Calu3 (cell line): Measurements from ENCODE around the gene DLK1. TPM values are rescaled to one million over a fixed set of nuclear protein-coding genes. Genes with fewer than 3 reads are reported as not detected.

Experiments
- BruUV-seq: library from RNA; stranded (reverse); fragments of 400-500 nt; replicated peaks from 2 replicates; lab custom pipeline; 2021; lab: Mats Ljungman, UMichigan
- CTCF ChIA-PET: fragments of 300-600 bp; sonication (Branson Sonifier 250); formaldehyde crosslinking; loops from one replicate; lab custom pipeline; 2022; ENCODE audit warnings: antibody characterized with exemption; lab: Charles Lee
- DNase-seq: peaks from one replicate; pipeline ENCODE4 v3.0.0; 2022
- H3K27ac Mint-ChIP-seq: one replicate; pipeline ENCODE4 v1.8.0; 2022; ENCODE audit warnings: mixed read lengths; ENCODE audit not compliant: unreplicated experiment
- H3K27me3 Mint-ChIP-seq: one replicate; pipeline ENCODE4 v1.8.0; 2022; ENCODE audit warnings: mixed read lengths; ENCODE audit not compliant: unreplicated experiment
- H3K36me3 Mint-ChIP-seq: one replicate; pipeline ENCODE4 v1.8.0; 2022; ENCODE audit warnings: mild to moderate bottlenecking, moderate library complexity, mixed read lengths; ENCODE audit not compliant: insufficient read depth, unreplicated experiment
- H3K4me1 Mint-ChIP-seq: one replicate; pipeline ENCODE4 v1.8.0; 2022; ENCODE audit warnings: mild to moderate bottlenecking, low read depth, mixed read lengths; ENCODE audit not compliant: unreplicated experiment
- H3K4me3 Mint-ChIP-seq: one replicate; pipeline ENCODE4 v1.8.0; 2022; ENCODE audit warnings: mild to moderate bottlenecking, low read depth, moderate library complexity, mixed read lengths; ENCODE audit not compliant: unreplicated experiment
- H3K9me3 Mint-ChIP-seq: one replicate; pipeline ENCODE4 v1.8.0; 2022; ENCODE audit warnings: low read depth, mixed read lengths; ENCODE audit not compliant: unreplicated experiment
- CTCF ChIP-seq: fragments of 200-600 bp; IDR thresholded peaks from one replicate; pipeline ENCODE4 v1.8.0; 2022; ENCODE audit warnings: antibody characterized with exemption; ENCODE audit not compliant: unreplicated experiment
- intact Hi-C: fragments of 100-400 bp; cut with micrococcal nuclease; formaldehyde crosslinking; loops from one replicate; pipeline ENCODE4 v1.10.0; 2022; ENCODE audit not compliant: unreplicated experiment
- total RNA-seq: library from RNA; stranded (reverse); gene quantifications from 2 replicates; pipeline ENCODE4 v1.2.3, GENCODE V29; 2022

DLK1 gene
- total RNA-seq, 1 experiment from 2014 or later: not detected

DNA sequence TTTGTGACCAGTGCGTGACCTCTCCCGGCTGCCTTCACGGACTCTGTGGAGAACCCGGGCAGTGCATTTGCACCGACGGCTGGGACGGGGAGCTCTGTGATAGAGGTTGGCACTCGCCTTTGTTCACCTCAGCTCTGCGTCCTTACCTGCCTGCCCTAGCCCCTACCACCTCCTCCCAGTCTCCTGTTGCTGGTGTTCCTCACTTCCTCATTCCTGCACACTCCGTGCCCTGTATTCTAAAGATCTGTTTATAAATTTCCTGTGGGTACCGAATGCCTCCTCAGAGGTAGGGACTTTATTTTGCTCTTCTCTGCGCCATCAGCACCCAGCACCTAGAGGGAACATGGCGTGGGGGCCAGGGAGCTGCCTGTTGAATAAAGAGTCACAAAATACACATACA is 2.3 kb downstream of the DLK1 start:
- H3K27me3 Mint-ChIP-seq: peaks cover 76% of the 10 kb centered on the region
- H3K4me1 Mint-ChIP-seq: peaks cover 11% of the 10 kb centered on the region
- no peaks in the 10 kb centered on the region for H3K36me3 Mint-ChIP-seq
- TF ChIP-seq CTCF: no peak
- no peak overlapping the region for H3K27ac Mint-ChIP-seq
- no peak overlapping the region for H3K4me3 Mint-ChIP-seq
- peak; percentile 16 for DNase-seq
- no peaks in the 10 kb centered on the region for H3K9me3 Mint-ChIP-seq
- no TSS peak for BruUV-seq
- intact Hi-C loops: no loop called here
- CTCF ChIA-PET: interaction anchor here (0.6 to 0.7 kb wide), 3 partner anchors 17 to 350 kb away, joined by 3 to 4 read pairs (median 3); no protein-coding TSS in a partner anchor

- no peak overlapping the region for H3K27ac Mint-ChIP-seq
- no TSS peak for BruUV-seq
- H3K27me3 Mint-ChIP-seq: peaks cover 78% of the 10 kb centered on the region
- no peak for DNase-seq
- CTCF ChIA-PET: interaction anchor here (0.6 kb wide), 1 partner anchor 36 kb away, joined by 3 read pairs; no protein-coding TSS in a partner anchor
- H3K36me3 Mint-ChIP-seq: no peaks in the 10 kb centered on the region
- H3K4me1 Mint-ChIP-seq: peaks cover 11% of the 10 kb centered on the region
- intact Hi-C loops: no loop called here
- no peak overlapping the region for H3K4me3 Mint-ChIP-seq
- TF ChIP-seq CTCF: no peak
- H3K9me3 Mint-ChIP-seq: no peaks in the 10 kb centered on the region
These were observed 3.3 kb downstream of the DLK1 start for GRCh38 chr14:100729982-100730381.

- H3K9me3 Mint-ChIP-seq: no peaks in the 10 kb centered on the region
- no peak overlapping the region for H3K4me3 Mint-ChIP-seq
- H3K36me3 Mint-ChIP-seq: no peaks in the 10 kb centered on the region
- intact Hi-C loops: no loop called here
- CTCF ChIA-PET: interaction anchor here (0.6 kb wide), 1 partner anchor 37 kb away, joined by 3 read pairs; no protein-coding TSS in a partner anchor
- peaks cover 11% of the 10 kb centered on the region for H3K4me1 Mint-ChIP-seq
- no peak for TF ChIP-seq CTCF
- peaks cover 79% of the 10 kb centered on the region for H3K27me3 Mint-ChIP-seq
- H3K27ac Mint-ChIP-seq: no peak overlapping the region
- no peak for DNase-seq
- no TSS peak for BruUV-seq
These were observed 3.9 kb downstream of the DLK1 start for GRCh38 chr14:100730581-100730980.

DNA sequence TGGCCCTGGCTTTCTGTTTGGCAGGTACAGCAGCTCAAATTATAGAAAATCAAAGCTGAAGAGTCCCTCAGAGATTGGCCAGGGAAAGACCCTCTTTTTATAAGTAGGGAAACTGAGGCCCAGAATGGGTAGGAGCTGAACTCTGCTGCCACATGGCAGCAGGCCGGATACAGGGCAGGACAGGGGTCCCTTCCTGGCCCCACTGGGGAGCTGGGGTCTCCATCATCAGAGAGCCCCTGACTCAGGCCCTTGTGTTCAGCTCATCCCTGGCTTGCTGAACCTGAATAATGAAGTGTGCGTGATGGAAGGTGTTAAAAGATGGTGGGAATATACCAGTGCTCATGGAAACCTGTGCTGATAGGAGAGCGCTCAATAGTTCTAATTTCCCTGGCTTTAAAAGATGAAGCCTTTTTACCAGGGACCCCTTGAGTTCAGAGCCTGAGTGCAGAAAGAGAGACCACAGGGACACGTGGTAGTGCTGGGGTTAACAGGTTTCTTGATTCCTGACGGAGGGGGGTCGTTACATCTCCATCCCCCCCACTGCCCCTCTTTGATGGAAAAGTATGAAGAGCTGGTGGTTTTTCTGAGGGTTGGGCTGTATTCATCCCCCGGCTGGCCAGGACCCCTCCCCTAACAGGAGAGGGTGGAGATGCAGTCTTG is 4.4 kb downstream of the DLK1 start:
- H3K27me3 Mint-ChIP-seq: peaks cover 79% of the 10 kb centered on the region

More for the DNA sequence above, 4.4 kb downstream of the DLK1 start:
- H3K9me3 Mint-ChIP-seq: no peaks in the 10 kb centered on the region
- BruUV-seq: no TSS peak
- no peak overlapping the region for H3K27ac Mint-ChIP-seq
- H3K4me3 Mint-ChIP-seq: no peak overlapping the region
- H3K4me1 Mint-ChIP-seq: peaks cover 11% of the 10 kb centered on the region
- TF ChIP-seq CTCF: no peak
- no peak for DNase-seq
- CTCF ChIA-PET: interaction anchor here (0.6 kb wide), 1 partner anchor 214 kb away, joined by 4 read pairs; no protein-coding TSS in a partner anchor
- no peaks in the 10 kb centered on the region for H3K36me3 Mint-ChIP-seq
- intact Hi-C loops: no loop called here
